LNCAP (cell line): ENCODE results near the gene INSR.

Experiments
- TF ChIP-seq, protein P1 (sequence below): fragments of 450-650 bp; IDR thresholded peaks from 2 replicates; pipeline ENCODE4 v1.5.1; 2017; ENCODE audit warnings: mild to moderate bottlenecking

INSR gene

GRCh38 chr19:7113233-7113632, 181.0 kb downstream of the INSR start:
- TF ChIP-seq, protein P1, sequence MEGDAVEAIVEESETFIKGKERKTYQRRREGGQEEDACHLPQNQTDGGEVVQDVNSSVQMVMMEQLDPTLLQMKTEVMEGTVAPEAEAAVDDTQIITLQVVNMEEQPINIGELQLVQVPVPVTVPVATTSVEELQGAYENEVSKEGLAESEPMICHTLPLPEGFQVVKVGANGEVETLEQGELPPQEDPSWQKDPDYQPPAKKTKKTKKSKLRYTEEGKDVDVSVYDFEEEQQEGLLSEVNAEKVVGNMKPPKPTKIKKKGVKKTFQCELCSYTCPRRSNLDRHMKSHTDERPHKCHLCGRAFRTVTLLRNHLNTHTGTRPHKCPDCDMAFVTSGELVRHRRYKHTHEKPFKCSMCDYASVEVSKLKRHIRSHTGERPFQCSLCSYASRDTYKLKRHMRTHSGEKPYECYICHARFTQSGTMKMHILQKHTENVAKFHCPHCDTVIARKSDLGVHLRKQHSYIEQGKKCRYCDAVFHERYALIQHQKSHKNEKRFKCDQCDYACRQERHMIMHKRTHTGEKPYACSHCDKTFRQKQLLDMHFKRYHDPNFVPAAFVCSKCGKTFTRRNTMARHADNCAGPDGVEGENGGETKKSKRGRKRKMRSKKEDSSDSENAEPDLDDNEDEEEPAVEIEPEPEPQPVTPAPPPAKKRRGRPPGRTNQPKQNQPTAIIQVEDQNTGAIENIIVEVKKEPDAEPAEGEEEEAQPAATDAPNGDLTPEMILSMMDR = no peak

- TF ChIP-seq, protein P1 = no peak
These were observed 181.5 kb downstream of the INSR start for GRCh38 chr19:7112675-7113074.

DNA sequence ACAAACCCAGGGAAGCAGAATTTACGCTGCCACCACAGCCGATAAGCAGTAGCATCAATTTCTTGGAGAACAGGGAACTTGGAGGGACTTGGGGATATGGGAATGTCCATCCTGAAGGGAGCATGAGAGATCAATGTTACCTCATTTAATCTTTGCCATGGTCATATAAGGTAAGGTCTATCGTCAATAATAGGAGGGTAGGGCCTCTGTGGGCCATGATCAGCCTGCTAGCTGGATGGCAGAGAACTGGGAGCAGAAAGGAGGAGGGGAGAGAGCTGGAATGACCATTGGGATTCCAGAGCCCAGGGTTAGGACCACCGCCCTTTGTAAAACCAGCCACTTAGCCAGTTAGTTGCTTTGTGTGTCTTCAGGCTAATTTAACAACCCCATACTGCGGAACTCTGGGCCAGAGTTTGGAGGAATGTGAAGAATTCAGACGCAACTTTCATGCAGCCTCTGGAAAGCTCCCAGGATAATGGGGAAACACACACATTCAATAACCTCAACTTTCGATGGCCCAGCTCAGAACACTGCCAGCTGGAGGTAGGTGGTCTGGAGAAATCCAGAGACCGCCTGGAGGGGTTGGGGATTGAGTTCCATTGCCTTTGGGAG, 184.4 kb downstream of the INSR start:
- TF ChIP-seq, protein P1 = no peak

- TF ChIP-seq, protein P1 = no peak
These were observed 187.2 kb downstream of the INSR start for GRCh38 chr19:7106711-7107657.

DNA sequence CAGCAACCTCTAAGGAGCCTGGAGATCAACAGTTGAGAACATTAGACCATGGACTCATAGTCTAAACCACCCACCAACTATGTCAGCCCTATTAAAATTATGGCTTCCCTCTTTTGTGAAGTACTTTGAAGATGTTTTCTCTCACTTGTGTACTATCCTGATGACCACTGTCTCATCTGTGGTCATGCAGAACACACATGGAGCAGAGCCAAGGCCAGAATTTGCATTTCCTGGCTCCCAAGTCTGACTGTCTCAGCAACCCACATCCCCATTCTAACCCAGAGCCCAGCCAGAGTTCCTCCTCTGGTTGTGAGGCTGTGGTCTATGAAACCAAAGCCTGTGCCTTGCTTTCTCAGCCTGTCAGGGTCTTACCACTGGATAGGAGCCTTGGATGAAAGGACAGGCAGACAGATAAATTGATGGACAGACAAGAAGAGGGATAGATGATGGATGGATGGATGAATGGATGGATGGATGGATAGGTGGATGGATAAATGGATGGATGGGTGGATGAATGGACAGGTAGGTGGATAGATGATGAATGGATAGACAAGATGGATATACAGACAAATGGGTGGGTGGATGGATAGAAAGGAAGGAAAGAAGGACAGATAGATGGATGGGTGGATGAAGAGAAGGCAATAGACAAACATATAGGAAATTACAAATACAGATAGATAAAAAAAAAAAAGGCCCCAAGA, 189.3 kb downstream of the INSR start:
- TF ChIP-seq, protein P1 = no peak

GRCh38 chr19:7101498-7102253, 192.5 kb downstream of the INSR start:
- TF ChIP-seq, protein P1 = no peak

DNA sequence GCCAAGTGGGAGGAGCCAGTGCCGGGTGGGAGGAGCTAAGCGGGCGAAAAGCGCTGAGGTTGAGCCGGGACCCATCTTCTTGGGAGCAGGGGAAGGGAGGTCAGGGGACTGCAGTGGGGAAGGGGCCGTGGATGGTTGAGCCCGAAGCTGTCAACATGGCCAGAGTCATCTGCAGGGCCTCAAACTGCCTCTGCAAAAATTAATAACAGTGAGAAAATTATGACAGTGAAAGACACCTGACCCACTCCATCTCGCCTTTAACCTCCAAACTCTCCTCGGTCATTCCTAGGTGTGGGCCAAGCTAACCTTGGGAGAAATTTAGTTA, 194.7 kb downstream of the INSR start:
- TF ChIP-seq, protein P1 = no peak
